K562 (cell line): ENCODE data around the gene COL6A1.

Source experiments
- NR2F6 ChIP-seq: fragments of 450-650 bp; formaldehyde crosslinking; IDR thresholded peaks from 2 replicates; pipeline ENCODE4 v1.4.0; 2020; ENCODE audit warnings: mild to moderate bottlenecking
- TF ChIP-seq, protein P1 (sequence below): fragments of 450-650 bp; IDR thresholded peaks from 2 replicates; pipeline ENCODE4 v1.6.1; 2016; ENCODE audit warnings: low read depth

DNA sequence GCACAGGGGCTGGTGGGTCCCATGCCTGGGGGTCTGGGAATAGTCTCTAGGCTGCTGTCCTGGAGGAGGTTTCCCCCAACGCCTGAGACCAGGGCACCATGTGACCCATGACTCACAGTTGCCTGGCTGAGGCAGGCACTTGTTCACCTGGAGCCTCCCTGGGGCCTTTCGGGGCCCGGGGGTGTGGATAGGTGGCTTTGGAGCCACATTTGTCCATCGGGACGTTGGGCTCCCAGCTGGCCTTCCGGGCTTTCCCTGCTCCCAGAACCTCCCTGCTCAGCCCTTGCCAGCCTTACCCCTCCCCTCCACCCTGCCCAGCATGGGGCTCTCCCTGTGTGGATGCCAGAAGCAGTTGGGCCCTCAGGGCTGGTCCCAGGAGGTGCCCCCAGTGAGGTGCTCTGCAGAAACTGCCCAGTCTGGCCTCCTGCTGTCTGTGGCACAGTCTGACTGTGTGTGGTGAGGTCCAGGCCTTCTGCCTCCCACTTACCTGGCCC lies 14.2 kb downstream of the COL6A1 start:
- no peak for TF ChIP-seq NR2F6 (CRISPR knock-in tag)
- TF ChIP-seq, protein P1, sequence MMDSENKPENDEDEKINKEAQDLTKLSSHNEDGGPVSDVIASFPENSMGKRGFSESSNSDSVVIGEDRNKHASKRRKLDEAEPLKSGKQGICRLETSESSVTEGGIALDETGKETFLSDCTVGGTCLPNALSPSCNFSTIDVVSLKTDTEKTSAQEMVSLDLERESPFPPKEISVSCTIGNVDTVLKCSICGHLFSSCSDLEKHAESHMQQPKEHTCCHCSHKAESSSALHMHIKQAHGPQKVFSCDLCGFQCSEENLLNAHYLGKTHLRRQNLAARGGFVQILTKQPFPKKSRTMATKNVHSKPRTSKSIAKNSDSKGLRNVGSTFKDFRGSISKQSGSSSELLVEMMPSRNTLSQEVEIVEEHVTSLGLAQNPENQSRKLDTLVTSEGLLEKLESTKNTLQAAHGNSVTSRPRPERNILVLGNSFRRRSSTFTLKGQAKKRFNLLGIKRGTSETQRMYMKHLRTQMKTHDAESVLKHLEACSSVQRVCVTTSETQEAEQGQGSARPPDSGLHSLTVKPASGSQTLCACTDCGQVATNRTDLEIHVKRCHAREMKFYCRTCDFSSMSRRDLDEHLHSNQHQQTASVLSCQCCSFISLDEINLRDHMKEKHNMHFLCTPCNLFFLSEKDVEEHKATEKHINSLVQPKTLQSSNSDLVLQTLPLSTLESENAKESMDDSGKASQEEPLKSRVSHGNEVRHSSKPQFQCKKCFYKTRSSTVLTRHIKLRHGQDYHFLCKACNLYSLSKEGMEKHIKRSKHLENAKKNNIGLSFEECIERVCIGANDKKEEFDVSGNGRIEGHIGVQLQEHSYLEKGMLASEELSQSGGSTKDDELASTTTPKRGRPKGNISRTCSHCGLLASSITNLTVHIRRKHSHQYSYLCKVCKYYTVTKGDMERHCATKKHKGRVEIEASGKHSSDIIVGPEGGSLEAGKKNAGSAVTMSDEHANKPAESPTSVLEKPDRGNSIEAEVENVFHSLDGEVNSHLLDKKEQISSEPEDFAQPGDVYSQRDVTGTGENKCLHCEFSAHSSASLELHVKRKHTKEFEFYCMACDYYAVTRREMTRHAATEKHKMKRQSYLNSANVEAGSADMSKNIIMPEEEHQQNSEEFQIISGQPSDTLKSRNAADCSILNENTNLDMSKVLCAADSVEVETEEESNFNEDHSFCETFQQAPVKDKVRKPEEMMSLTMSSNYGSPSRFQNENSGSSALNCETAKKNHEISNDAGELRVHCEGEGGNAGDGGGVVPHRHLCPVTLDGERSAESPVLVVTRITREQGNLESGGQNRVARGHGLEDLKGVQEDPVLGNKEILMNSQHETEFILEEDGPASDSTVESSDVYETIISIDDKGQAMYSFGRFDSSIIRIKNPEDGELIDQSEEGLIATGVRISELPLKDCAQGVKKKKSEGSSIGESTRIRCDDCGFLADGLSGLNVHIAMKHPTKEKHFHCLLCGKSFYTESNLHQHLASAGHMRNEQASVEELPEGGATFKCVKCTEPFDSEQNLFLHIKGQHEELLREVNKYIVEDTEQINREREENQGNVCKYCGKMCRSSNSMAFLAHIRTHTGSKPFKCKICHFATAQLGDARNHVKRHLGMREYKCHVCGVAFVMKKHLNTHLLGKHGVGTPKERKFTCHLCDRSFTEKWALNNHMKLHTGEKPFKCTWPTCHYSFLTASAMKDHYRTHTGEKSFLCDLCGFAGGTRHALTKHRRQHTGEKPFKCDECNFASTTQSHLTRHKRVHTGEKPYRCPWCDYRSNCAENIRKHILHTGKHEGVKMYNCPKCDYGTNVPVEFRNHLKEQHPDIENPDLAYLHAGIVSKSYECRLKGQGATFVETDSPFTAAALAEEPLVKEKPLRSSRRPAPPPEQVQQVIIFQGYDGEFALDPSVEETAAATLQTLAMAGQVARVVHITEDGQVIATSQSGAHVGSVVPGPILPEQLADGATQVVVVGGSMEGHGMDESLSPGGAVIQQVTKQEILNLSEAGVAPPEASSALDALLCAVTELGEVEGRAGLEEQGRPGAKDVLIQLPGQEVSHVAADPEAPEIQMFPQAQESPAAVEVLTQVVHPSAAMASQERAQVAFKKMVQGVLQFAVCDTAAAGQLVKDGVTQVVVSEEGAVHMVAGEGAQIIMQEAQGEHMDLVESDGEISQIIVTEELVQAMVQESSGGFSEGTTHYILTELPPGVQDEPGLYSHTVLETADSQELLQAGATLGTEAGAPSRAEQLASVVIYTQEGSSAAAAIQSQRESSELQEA: no peak
